ENCODE measurements around the gene MED17. TPM values are rescaled to one million over a fixed set of nuclear protein-coding genes. Genes with fewer than 3 reads are reported as not detected.
A peak's percentile ranks its signal among the peaks of the same experiment; 100 is the strongest.

MED17 gene
- total RNA-seq, 6 donors from 2014 or later: 13.1 to 33.5 (median 28.1) TPM

- WGBS, 2 donors: 57 to 59% methylated on average over 6 of the region's 6 CpGs
- no peak for ATAC-seq (ENCODE audit: low FRiP score in 2 of 2)
- DNase-seq: no peak
- Histone ChIP-seq H3K27me3 (no peaks in the 10 kb centered on the region), H3K9me3 (no peaks in the 10 kb centered on the region), H3K27ac (no peak overlapping the region), H3K4me1 (peaks cover 31 to 70% (median 40%) of the 10 kb centered on the region in 4 donors), H3K36me3 (peaks cover 33 to 63% (median 34%) of the 10 kb centered on the region in 4 donors), H3K4me3 (peak overlapping the region in 1 of 4 donors; percentile 78)
- no peak for TF ChIP-seq POLR2AphosphoS5 (IDR thresholded peaks at IDR 0.05)
- no peak for TF ChIP-seq POLR2A (IDR thresholded peaks at IDR 0.05)
- TF ChIP-seq, protein P1, sequence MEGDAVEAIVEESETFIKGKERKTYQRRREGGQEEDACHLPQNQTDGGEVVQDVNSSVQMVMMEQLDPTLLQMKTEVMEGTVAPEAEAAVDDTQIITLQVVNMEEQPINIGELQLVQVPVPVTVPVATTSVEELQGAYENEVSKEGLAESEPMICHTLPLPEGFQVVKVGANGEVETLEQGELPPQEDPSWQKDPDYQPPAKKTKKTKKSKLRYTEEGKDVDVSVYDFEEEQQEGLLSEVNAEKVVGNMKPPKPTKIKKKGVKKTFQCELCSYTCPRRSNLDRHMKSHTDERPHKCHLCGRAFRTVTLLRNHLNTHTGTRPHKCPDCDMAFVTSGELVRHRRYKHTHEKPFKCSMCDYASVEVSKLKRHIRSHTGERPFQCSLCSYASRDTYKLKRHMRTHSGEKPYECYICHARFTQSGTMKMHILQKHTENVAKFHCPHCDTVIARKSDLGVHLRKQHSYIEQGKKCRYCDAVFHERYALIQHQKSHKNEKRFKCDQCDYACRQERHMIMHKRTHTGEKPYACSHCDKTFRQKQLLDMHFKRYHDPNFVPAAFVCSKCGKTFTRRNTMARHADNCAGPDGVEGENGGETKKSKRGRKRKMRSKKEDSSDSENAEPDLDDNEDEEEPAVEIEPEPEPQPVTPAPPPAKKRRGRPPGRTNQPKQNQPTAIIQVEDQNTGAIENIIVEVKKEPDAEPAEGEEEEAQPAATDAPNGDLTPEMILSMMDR (IDR thresholded peaks at IDR 0.05): no peak
- TF ChIP-seq EP300 (IDR thresholded peaks at IDR 0.05): no peak
Measured at GRCh38 chr11:93737904-93738612, 46.0 kb upstream of the MED17 start.

- Histone ChIP-seq H3K27ac (no peak overlapping the region), H3K36me3 (peaks cover 28 to 57% (median 31%) of the 10 kb centered on the region in 4 donors), H3K4me3 (peak overlapping the region in 1 of 4 donors; percentile 78), H3K4me1 (peaks cover 31 to 68% (median 40%) of the 10 kb centered on the region in 4 donors), H3K27me3 (no peaks in the 10 kb centered on the region), H3K9me3 (no peaks in the 10 kb centered on the region)
- 44 to 50% methylated on average over 6 of the region's 6 CpGs for WGBS, 2 donors
- TF ChIP-seq, protein P1 (IDR thresholded peaks at IDR 0.05): no peak
- TF ChIP-seq POLR2A (IDR thresholded peaks at IDR 0.05): no peak
- no peak for TF ChIP-seq EP300 (IDR thresholded peaks at IDR 0.05)
- TF ChIP-seq POLR2AphosphoS5 (IDR thresholded peaks at IDR 0.05): no peak
- DNase-seq (no peak), ATAC-seq (ENCODE audit: low FRiP score in 2 of 2) (no peak)
Measured at GRCh38 chr11:93738647-93739081, 45.4 kb upstream of the MED17 start.

- ATAC-seq (ENCODE audit: low FRiP score in 2 of 2) (peak in 1 of 2 donors; percentile 3), DNase-seq (peak in 1 of 2 donors; percentile 36)
- Histone ChIP-seq H3K4me1 (peaks cover 31 to 68% (median 49%) of the 10 kb centered on the region in 4 donors), H3K27me3 (no peaks in the 10 kb centered on the region), H3K9me3 (no peaks in the 10 kb centered on the region), H3K4me3 (peak overlapping the region; percentile 67 to 89 (median 79)), H3K36me3 (peaks cover 14 to 42% (median 20%) of the 10 kb centered on the region in 4 donors), H3K27ac (peak overlapping the region; percentile 44 to 96 (median 96))
- no peak for TF ChIP-seq POLR2AphosphoS5 (IDR thresholded peaks at IDR 0.05)
- TF ChIP-seq POLR2A (IDR thresholded peaks at IDR 0.05): peak in 1 of 4 donors; percentile 25
- TF ChIP-seq, protein P1 (IDR thresholded peaks at IDR 0.05): no peak
- no peak for TF ChIP-seq EP300 (IDR thresholded peaks at IDR 0.05)
- WGBS, 2 donors: 2 to 12% methylated on average over 13 to 18 of the region's 18 CpGs
Measured at GRCh38 chr11:93740031-93740729, 43.9 kb upstream of the MED17 start.

GRCh38 chr11:93740730-93741093 lies 43.4 kb upstream of the MED17 start:
- Histone ChIP-seq H3K27me3 (no peaks in the 10 kb centered on the region), H3K9me3 (no peaks in the 10 kb centered on the region), H3K4me3 (peak overlapping the region; percentile 67 to 89 (median 79)), H3K4me1 (peaks cover 31 to 68% (median 50%) of the 10 kb centered on the region in 4 donors), H3K27ac (peak overlapping the region; percentile 91 to 96 (median 96)), H3K36me3 (peaks cover 9 to 37% (median 16%) of the 10 kb centered on the region in 4 donors)
- TF ChIP-seq POLR2A (IDR thresholded peaks at IDR 0.05): no peak
- TF ChIP-seq POLR2AphosphoS5 (IDR thresholded peaks at IDR 0.05): no peak
- TF ChIP-seq, protein P1 (IDR thresholded peaks at IDR 0.05): no peak
- no peak for TF ChIP-seq EP300 (IDR thresholded peaks at IDR 0.05)
- WGBS, 2 donors: 0 to 1% methylated on average over 16 to 20 of the region's 20 CpGs
- peak in 1 of 2 donors; percentile 67 for DNase-seq
- peak; percentile 79 to 87 for ATAC-seq (ENCODE audit: low FRiP score in 2 of 2)

All from upper lobe of left lung (tissue), 6 donors.